IMR-90 (cell line): ENCODE measurements around the gene CAPS. TPM values are rescaled to one million over a fixed set of nuclear protein-coding genes. Genes with fewer than 3 reads are reported as not detected.

Experiments used
- ATAC-seq: fragments of 200-7000 bp; cut with Tn5 transposase; 2 replicates; pipeline ENCODE4 v1.9.1; 2020; ENCODE audit warnings: low read depth, mild to moderate bottlenecking, moderate library complexity
- BruUV-seq: library from RNA; stranded (reverse); fragments of 400-500 nt; replicated peaks from 2 replicates; lab custom pipeline; 2021; lab: Mats Ljungman, UMichigan
- CTCF ChIA-PET: fragments of 300-600 bp; formaldehyde crosslinking; extraction: SDS; loops from one replicate; lab custom pipeline; 2021; ENCODE audit warnings: antibody characterized with exemption; lab: Yijun Ruan, JAX
- POLR2A ChIA-PET: fragments of 300-600 bp; sonication (Branson Sonifier 250); formaldehyde crosslinking; loops from one replicate; lab custom pipeline; 2022; ENCODE audit warnings: antibody characterized with exemption; ENCODE audit not compliant: unreplicated experiment; lab: Charles Lee
- DNase-seq: peaks from one replicate; pipeline ENCODE4 v3.0.0; 2013
- H2AFZ ChIP-seq: replicated peaks from 2 replicates; pipeline ENCODE3; 2013; ENCODE audit warnings: low read length, mild to moderate bottlenecking; ENCODE audit not compliant: poor library complexity
- H2AK5ac ChIP-seq: 2 replicates; pipeline ENCODE4 v1.6.1; 2013; ENCODE audit warnings: low read depth, low read length, inconsistent platforms
- H2AK9ac ChIP-seq: replicated peaks from 2 replicates; pipeline ENCODE3; 2013; ENCODE audit warnings: mild to moderate bottlenecking, low read depth, low read length, moderate library complexity; ENCODE audit not compliant: poor library complexity
- H2BK120ac ChIP-seq: 2 replicates; pipeline ENCODE4 v1.6.1; 2013; ENCODE audit warnings: low read depth, low read length, inconsistent platforms
- H2BK15ac ChIP-seq: 3 replicates; pipeline ENCODE4 v1.6.1; 2013; ENCODE audit warnings: low read depth, low read length, inconsistent platforms
- H2BK20ac ChIP-seq: 2 replicates; pipeline ENCODE4 v1.6.1; 2013; ENCODE audit warnings: low read depth, mild to moderate bottlenecking, inconsistent platforms, low read length, moderate library complexity
- H2BK5ac ChIP-seq: 2 replicates; pipeline ENCODE4 v1.6.1; 2013; ENCODE audit warnings: mild to moderate bottlenecking, low read depth, low read length, inconsistent platforms; ENCODE audit not compliant: poor library complexity, severe bottlenecking
- H3K14ac ChIP-seq: replicated peaks from 2 replicates; pipeline ENCODE4 v1.6.1; 2013; ENCODE audit warnings: low read depth, low read length, inconsistent platforms
- H3K18ac ChIP-seq: 2 replicates; pipeline ENCODE4 v1.6.1; 2013; ENCODE audit warnings: low read depth, low read length, control low read depth
- H3K23ac ChIP-seq: 2 replicates; pipeline ENCODE4 v1.6.1; 2013; ENCODE audit warnings: low read depth, low read length, inconsistent platforms
- H3K27ac ChIP-seq: 2 replicates; pipeline ENCODE4 v1.5.1; 2013; ENCODE audit warnings: mild to moderate bottlenecking, control low read depth, low read length; ENCODE audit not compliant: insufficient read depth
- H3K27me3 ChIP-seq: 2 replicates; pipeline ENCODE4 v1.6.1; 2013; ENCODE audit warnings: low read length; ENCODE audit not compliant: control insufficient read depth, insufficient read depth
- H3K36me3 ChIP-seq: 2 replicates; pipeline ENCODE4 v1.6.1; 2013; ENCODE audit warnings: low read length, mixed read lengths; ENCODE audit not compliant: control insufficient read depth, insufficient read depth
- H3K4ac ChIP-seq: 2 replicates; pipeline ENCODE4 v1.6.1; 2013; ENCODE audit warnings: low read depth, low read length, inconsistent platforms
- H3K4me1 ChIP-seq: 2 replicates; pipeline ENCODE4 v1.6.1; 2013; ENCODE audit warnings: low read length, mixed read lengths; ENCODE audit not compliant: control insufficient read depth, insufficient read depth
- H3K4me2 ChIP-seq: 2 replicates; pipeline ENCODE4 v1.6.1; 2013; ENCODE audit warnings: low read depth, mild to moderate bottlenecking, control low read depth, low read length, moderate library complexity
- H3K4me3 ChIP-seq: 2 replicates; pipeline ENCODE4 v1.5.1; 2013; ENCODE audit warnings: low read depth, mild to moderate bottlenecking, control low read depth, low read length, moderate library complexity; ENCODE audit not compliant: insufficient read depth
- H3K56ac ChIP-seq: 2 replicates; pipeline ENCODE4 v1.6.1; 2013; ENCODE audit warnings: low read length, inconsistent platforms; ENCODE audit not compliant: insufficient read depth; ENCODE audit errors: extremely low read depth
- H3K79me1 ChIP-seq, 2 experiments: 2 replicates each; pipeline ENCODE4 v1.6.1; 2013; ENCODE audit warnings: low read length in 2 of 2, inconsistent platforms in 1 of 2, low read depth in 1 of 2
- H3K9ac ChIP-seq: 2 replicates; pipeline ENCODE4 v1.6.1; 2013; ENCODE audit warnings: low read depth, low read length, control low read depth
- H3K9me1 ChIP-seq: 2 replicates; pipeline ENCODE4 v1.6.1; 2013; ENCODE audit warnings: low read length, inconsistent platforms; ENCODE audit not compliant: insufficient read depth
- H3K9me3 ChIP-seq: 2 replicates; pipeline ENCODE4 v1.6.1; 2013; ENCODE audit warnings: low read length; ENCODE audit not compliant: control insufficient read depth, insufficient read depth
- H4K20me1 ChIP-seq: 2 replicates; pipeline ENCODE4 v1.6.1; 2013; ENCODE audit warnings: low read length, inconsistent platforms; ENCODE audit not compliant: insufficient read depth
- H4K5ac ChIP-seq: 2 replicates; pipeline ENCODE4 v1.6.1; 2013; ENCODE audit warnings: mild to moderate bottlenecking, low read depth, low read length, control low read depth
- H4K8ac ChIP-seq, 2 experiments: 2 replicates each; pipeline ENCODE4 v1.6.1; 2013; ENCODE audit warnings: low read depth in 2 of 2, low read length in 2 of 2, control low read depth in 1 of 2, inconsistent platforms in 1 of 2
- H4K91ac ChIP-seq: 2 replicates; pipeline ENCODE4 v1.6.1; 2013; ENCODE audit warnings: low read depth, low read length, inconsistent platforms; ENCODE audit not compliant: insufficient read depth
- MAFK ChIP-seq: IDR thresholded peaks from 2 replicates; pipeline ENCODE4 v1.6.1; 2012; ENCODE audit warnings: low read depth, low read length, improper control_type of control experiment
- WGBS, 2 experiments: methylation state at CpG; one replicate each; pipeline versions ENCODE4 v1.1.5 to v1.1.7; 2013; ENCODE audit warnings: missing lambda C conversion rate in 2 of 2; ENCODE audit not compliant: insufficient read length in 1 of 2; ENCODE audit errors: extremely low coverage in 2 of 2; 5-methylcytosine and 5-hydroxymethylcytosine counted together
- dilution Hi-C: fragments of 300-500 bp; cut with HindIII; formaldehyde crosslinking; loops from one replicate; pipeline ENCODE4 v1.14.3; 2018; ENCODE audit warnings: low sequenced_read_pairs; ENCODE audit not compliant: unreplicated experiment
- in situ Hi-C: fragments of 300-500 bp; cut with MboI; formaldehyde crosslinking; loops from 3 replicates; pipeline ENCODE4 v1.14.3; 2019; ENCODE audit warnings: low sequenced_read_pairs, inconsistent platforms, mixed read lengths
- intact Hi-C: fragments of 100-400 bp; cut with micrococcal nuclease; formaldehyde crosslinking; loops from 2 replicates; pipeline ENCODE4 v1.10.0; 2022
- polyA plus RNA-seq, 3 experiments: library from polyadenylated mRNA; depleted of rRNA; stranded (reverse); fragments of >200 nt; gene quantifications; 2 replicates each; pipeline ENCODE4 v1.2.3, GENCODE V29; 2012; ENCODE audit warnings: low replicate concordance in 1 of 3
- total RNA-seq: library from RNA; depleted of rRNA; stranded (reverse); fragments of >200 nt; gene quantifications from 2 replicates; pipeline ENCODE4 v1.2.3, GENCODE V29; 2012
- TF ChIP-seq, protein P1 (sequence below): conservative IDR thresholded peaks from 2 replicates; pipeline ENCODE4 v1.5.1; 2012; ENCODE audit warnings: mild to moderate bottlenecking, low read depth, low read length, improper control_type of control experiment

CAPS gene
- total and polyA plus RNA-seq, 2 of the 4 experiments (the other 2 are of a cell fraction) = 0.54 to 4.9 TPM

DNA sequence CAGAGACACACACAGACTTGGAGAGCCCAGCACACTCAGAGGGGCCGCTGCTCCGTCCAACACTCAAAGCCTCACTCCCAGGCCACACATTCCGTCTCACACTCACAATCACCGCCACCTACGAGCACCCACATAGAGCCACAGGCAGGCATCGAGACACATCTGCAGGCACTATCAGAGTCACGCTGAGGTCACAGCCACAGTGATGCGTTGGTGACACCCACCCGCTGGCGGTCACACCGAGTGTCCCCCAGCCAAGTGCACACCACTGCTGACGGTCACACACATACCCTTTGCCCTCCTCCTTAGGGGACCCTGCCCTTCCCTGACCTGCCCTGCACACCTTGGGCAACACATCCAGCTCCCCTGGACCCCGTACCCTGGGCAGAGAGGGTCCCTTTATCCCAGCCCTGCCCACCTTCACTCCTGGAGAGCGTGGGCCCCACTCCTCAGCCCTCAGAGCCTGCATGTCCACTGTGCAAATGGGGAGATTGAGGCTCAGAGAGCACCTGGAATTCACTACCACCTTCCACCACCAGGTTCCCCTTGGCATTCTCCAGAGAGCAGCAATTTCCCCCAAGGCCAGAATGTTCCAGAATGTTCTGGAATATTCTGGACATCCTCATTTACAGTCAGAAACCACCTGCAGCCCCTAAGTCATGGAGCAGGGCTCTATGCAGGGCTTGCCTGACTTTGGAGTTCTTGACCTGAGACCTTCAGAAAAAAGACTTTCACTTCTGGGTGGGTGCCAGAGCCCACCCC lies 49.1 kb upstream of the CAPS start:
- no peak overlapping the region for H3K4me3 ChIP-seq
- H3K14ac ChIP-seq = no peak overlapping the region
- H3K56ac ChIP-seq = no peak overlapping the region
- no peak overlapping the region for H3K23ac ChIP-seq
- no peaks in the 10 kb centered on the region for H3K79me1 ChIP-seq
- H4K91ac ChIP-seq = no peak overlapping the region
- no peak for ATAC-seq
- H4K8ac ChIP-seq = no peak overlapping the region
- no peak overlapping the region for H2AFZ ChIP-seq
- H3K9me1 ChIP-seq = no peaks in the 10 kb centered on the region
- no peaks in the 10 kb centered on the region for H3K9me3 ChIP-seq
- H3K4ac ChIP-seq = no peak overlapping the region
- BruUV-seq = no TSS peak
- intact Hi-C loops (no loop called here), in situ Hi-C loops (no loop called here), dilution Hi-C loops (no loop called here)
- no peaks in the 10 kb centered on the region for H4K20me1 ChIP-seq
- CTCF ChIA-PET = no interaction called here
- no peak overlapping the region for H3K9ac ChIP-seq
- H3K36me3 ChIP-seq = no peaks in the 10 kb centered on the region
- no peak overlapping the region for H3K4me2 ChIP-seq
- H3K18ac ChIP-seq = no peak overlapping the region
- H4K5ac ChIP-seq = no peak overlapping the region
- H2AK9ac ChIP-seq = no peak overlapping the region
- H2BK20ac ChIP-seq = no peak overlapping the region
- POLR2A ChIA-PET = no interaction called here
- H3K4me1 ChIP-seq = no peaks in the 10 kb centered on the region; the same call in 1 of the 2 replicates
- H2AK5ac ChIP-seq = no peak overlapping the region; the same call in 1 of the 2 replicates
- H2BK15ac ChIP-seq = no peak overlapping the region
- no peak overlapping the region for H3K27ac ChIP-seq
- H2BK5ac ChIP-seq = no peak overlapping the region
- H3K27me3 ChIP-seq = peaks cover 15% of the 10 kb centered on the region; the same call in 1 of the 2 replicates
- DNase-seq = no peak
- WGBS, 2 experiments = 61% methylated on average over 7 of the region's 14 CpGs; no CpG with 5 or more reads in 1 of the 2 experiments
- TF ChIP-seq MAFK = no peak
- TF ChIP-seq, protein P1, sequence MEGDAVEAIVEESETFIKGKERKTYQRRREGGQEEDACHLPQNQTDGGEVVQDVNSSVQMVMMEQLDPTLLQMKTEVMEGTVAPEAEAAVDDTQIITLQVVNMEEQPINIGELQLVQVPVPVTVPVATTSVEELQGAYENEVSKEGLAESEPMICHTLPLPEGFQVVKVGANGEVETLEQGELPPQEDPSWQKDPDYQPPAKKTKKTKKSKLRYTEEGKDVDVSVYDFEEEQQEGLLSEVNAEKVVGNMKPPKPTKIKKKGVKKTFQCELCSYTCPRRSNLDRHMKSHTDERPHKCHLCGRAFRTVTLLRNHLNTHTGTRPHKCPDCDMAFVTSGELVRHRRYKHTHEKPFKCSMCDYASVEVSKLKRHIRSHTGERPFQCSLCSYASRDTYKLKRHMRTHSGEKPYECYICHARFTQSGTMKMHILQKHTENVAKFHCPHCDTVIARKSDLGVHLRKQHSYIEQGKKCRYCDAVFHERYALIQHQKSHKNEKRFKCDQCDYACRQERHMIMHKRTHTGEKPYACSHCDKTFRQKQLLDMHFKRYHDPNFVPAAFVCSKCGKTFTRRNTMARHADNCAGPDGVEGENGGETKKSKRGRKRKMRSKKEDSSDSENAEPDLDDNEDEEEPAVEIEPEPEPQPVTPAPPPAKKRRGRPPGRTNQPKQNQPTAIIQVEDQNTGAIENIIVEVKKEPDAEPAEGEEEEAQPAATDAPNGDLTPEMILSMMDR = 0 out of 2 replicates have a peak, but pooled peaks have one; percentile 3
- no peak overlapping the region for H2BK120ac ChIP-seq
